Measurements from ENCODE around the gene TPD52L1. TPM values are rescaled to one million over a fixed set of nuclear protein-coding genes. Genes with fewer than 3 reads are reported as not detected.
"Not testable (repeated sequence)": the region's sequence is repeated elsewhere in the genome, so short reads cannot be mapped to it uniquely, and the experiment has no call there.

TPD52L1 gene
- total and polyA plus RNA-seq, 9 donors: 31.9 to 71.0 (median 41.7) TPM

DNA sequence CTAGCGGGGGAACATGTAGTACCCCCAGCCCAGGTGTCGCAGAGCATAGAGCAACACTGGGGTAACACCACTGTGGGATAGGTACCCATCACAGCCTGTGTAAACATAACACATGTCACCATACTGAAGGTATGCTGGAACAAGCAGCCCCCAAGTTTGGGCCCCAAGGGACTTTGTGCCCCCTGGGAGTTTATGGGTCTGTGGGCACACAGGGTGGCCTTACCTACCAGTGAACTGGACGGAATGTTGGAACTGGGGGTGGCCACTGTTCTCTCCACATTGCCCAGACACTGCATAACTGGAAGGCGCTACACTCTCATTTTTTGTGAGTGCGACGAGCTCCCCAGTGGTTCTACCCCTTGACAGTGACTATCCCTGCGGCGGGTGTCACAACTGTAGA, 119.7 kb downstream of the TPD52L1 start:
- no peak for DNase-seq
- Histone ChIP-seq H3K27me3 (ENCODE audit: control insufficient read depth, insufficient read depth, low read length) (no peaks in the 10 kb centered on the region), H3K36me3 (ENCODE audit: control insufficient read depth, insufficient read depth, low read length) (peaks cover 57% of the 10 kb centered on the region), H3K4me3 (ENCODE audit: low read length) (no peak overlapping the region), H3K9me3 (replicated peaks; ENCODE audit: control insufficient read depth, low read depth, low read length) (peaks cover 2% of the 10 kb centered on the region), H3K4me1 (ENCODE audit: control insufficient read depth, insufficient read depth, low read length) (no peaks in the 10 kb centered on the region), H3K27ac (ENCODE audit: low read length) (no peak overlapping the region)
- WGBS (ENCODE audit: insufficient coverage): 92% methylated on average over 6 of the region's 8 CpGs

DNA sequence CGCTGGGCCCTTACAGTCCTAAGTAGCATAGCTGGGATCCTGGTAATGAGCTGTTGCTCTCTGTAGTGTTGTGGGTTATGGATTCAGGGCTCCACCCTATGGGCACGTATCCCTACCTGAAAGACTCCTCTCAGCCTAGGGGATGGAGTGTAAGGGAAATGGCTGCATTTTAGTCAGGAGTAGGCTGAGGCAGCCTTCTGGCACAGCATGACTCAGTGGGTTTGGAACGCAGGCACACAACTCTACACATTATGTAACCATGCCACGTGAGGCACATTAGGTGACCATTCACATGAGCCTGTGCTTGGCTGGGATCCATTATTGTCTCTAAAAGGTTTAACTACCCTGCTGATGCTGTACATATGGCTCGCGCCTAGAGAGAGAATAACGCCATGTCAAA, 120.4 kb downstream of the TPD52L1 start:
- no peak overlapping the region for H3K27ac ChIP-seq (ENCODE audit: low read length)
- 91% methylated on average over 5 of the region's 7 CpGs for WGBS (ENCODE audit: insufficient coverage)
- no peaks in the 10 kb centered on the region for H3K4me1 ChIP-seq (ENCODE audit: control insufficient read depth, insufficient read depth, low read length)
- no peak overlapping the region for H3K4me3 ChIP-seq (ENCODE audit: low read length)
- peaks cover 2% of the 10 kb centered on the region for H3K9me3 ChIP-seq (replicated peaks; ENCODE audit: control insufficient read depth, low read depth, low read length)
- H3K36me3 ChIP-seq (ENCODE audit: control insufficient read depth, insufficient read depth, low read length): peaks cover 57% of the 10 kb centered on the region
- H3K27me3 ChIP-seq (ENCODE audit: control insufficient read depth, insufficient read depth, low read length): no peaks in the 10 kb centered on the region
- no peak for DNase-seq

GRCh38 chr6:125274935-125275334, 121.4 kb downstream of the TPD52L1 start:
- H3K4me3 ChIP-seq (ENCODE audit: low read length): no peak overlapping the region
- no peaks in the 10 kb centered on the region for H3K27me3 ChIP-seq (ENCODE audit: control insufficient read depth, insufficient read depth, low read length)
- H3K27ac ChIP-seq (ENCODE audit: low read length): no peak overlapping the region
- H3K4me1 ChIP-seq (ENCODE audit: control insufficient read depth, insufficient read depth, low read length): no peaks in the 10 kb centered on the region
- H3K9me3 ChIP-seq (replicated peaks; ENCODE audit: control insufficient read depth, low read depth, low read length): peaks cover 2% of the 10 kb centered on the region
- H3K36me3 ChIP-seq (ENCODE audit: control insufficient read depth, insufficient read depth, low read length): peaks cover 57% of the 10 kb centered on the region
- 83% methylated on average over 1 of the region's 3 CpGs for WGBS (ENCODE audit: insufficient coverage)
- DNase-seq: no peak

GRCh38 chr6:125275779-125276178, 122.2 kb downstream of the TPD52L1 start:
- no peaks in the 10 kb centered on the region for H3K27me3 ChIP-seq (ENCODE audit: control insufficient read depth, insufficient read depth, low read length)
- no peak overlapping the region for H3K27ac ChIP-seq (ENCODE audit: low read length)
- no peak for DNase-seq
- no CpG with 5 or more reads among the region's 3 CpGs for WGBS (ENCODE audit: insufficient coverage)
- no peaks in the 10 kb centered on the region for H3K4me1 ChIP-seq (ENCODE audit: control insufficient read depth, insufficient read depth, low read length)
- H3K4me3 ChIP-seq (ENCODE audit: low read length): no peak overlapping the region
- peaks cover 5% of the 10 kb centered on the region for H3K9me3 ChIP-seq (replicated peaks; ENCODE audit: control insufficient read depth, low read depth, low read length)
- H3K36me3 ChIP-seq (ENCODE audit: control insufficient read depth, insufficient read depth, low read length): peaks cover 59% of the 10 kb centered on the region

DNA sequence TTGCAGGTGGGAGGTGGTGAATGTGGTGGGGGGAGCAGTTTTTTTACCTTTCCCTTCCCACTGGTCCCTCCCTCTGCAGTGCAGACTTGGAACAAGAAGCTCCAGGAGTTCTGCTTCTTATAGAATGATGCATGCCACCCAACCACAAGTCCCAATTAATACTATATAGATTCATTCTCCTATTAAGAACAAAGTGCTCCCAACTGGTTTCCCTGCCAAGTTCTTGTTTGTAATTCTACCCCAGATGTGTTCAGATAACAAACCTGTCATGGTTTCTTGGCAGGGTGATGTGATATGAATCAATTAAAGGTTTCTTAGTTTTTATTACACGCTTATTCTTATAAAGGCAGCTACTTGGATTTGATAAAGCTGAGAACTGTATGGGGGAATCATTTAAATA, 124.3 kb downstream of the TPD52L1 start:
- Histone ChIP-seq H3K9me3 (replicated peaks; ENCODE audit: control insufficient read depth, low read depth, low read length) (peaks cover 12% of the 10 kb centered on the region), H3K36me3 (ENCODE audit: control insufficient read depth, insufficient read depth, low read length) (peaks cover 40% of the 10 kb centered on the region), H3K27ac (ENCODE audit: low read length) (no peak overlapping the region), H3K27me3 (ENCODE audit: control insufficient read depth, insufficient read depth, low read length) (no peaks in the 10 kb centered on the region), H3K4me1 (ENCODE audit: control insufficient read depth, insufficient read depth, low read length) (no peaks in the 10 kb centered on the region), H3K4me3 (ENCODE audit: low read length) (no peak overlapping the region)
- no peak for DNase-seq
- WGBS (ENCODE audit: insufficient coverage): no CpG with 5 or more reads among the region's 1 CpG

DNA sequence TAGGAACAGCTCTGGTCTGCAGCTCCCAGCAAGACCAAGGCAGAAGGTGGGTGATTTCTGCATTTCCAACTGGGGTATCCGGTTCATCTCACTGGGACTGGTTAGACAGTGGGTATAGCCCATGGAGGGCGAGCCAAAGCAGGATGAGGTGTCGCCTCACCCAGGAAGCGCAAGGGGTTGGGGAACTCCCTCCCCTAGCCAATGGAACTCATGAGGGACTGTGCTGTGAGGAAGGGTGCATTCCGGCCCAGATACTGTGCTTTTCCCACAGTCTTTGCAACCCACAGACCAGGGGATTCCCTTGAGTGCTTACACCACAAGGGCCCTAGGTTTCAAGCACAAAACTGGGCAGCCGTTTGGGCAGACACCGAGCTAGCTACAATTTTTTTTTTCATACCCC, 126.4 kb downstream of the TPD52L1 start:
- no peaks in the 10 kb centered on the region for H3K4me1 ChIP-seq (ENCODE audit: control insufficient read depth, insufficient read depth, low read length)
- H3K27me3 ChIP-seq (ENCODE audit: control insufficient read depth, insufficient read depth, low read length): no peaks in the 10 kb centered on the region
- peaks cover 14% of the 10 kb centered on the region for H3K9me3 ChIP-seq (replicated peaks; ENCODE audit: control insufficient read depth, low read depth, low read length)
- peaks cover 24% of the 10 kb centered on the region for H3K36me3 ChIP-seq (ENCODE audit: control insufficient read depth, insufficient read depth, low read length)
- H3K4me3 ChIP-seq (ENCODE audit: low read length): no peak overlapping the region
- no peak overlapping the region for H3K27ac ChIP-seq (ENCODE audit: low read length)
- WGBS (ENCODE audit: insufficient coverage): 100% methylated on average over 2 of the region's 7 CpGs
- DNase-seq: no peak

- WGBS (ENCODE audit: insufficient coverage): 98% methylated on average over 6 of the region's 11 CpGs
- H3K36me3 ChIP-seq (ENCODE audit: control insufficient read depth, insufficient read depth, low read length): peaks cover 22% of the 10 kb centered on the region
Measured at GRCh38 chr6:125280370-125281035, 126.9 kb downstream of the TPD52L1 start.

GRCh38 chr6:125282470-125282869, 128.9 kb downstream of the TPD52L1 start:
- H3K27ac ChIP-seq (ENCODE audit: low read length); H3K4me3 ChIP-seq (ENCODE audit: low read length); DNase-seq; H3K4me1 ChIP-seq (ENCODE audit: control insufficient read depth, insufficient read depth, low read length); H3K27me3 ChIP-seq (ENCODE audit: control insufficient read depth, insufficient read depth, low read length): not testable (repeated sequence)
- H3K36me3 ChIP-seq (ENCODE audit: control insufficient read depth, insufficient read depth, low read length): peaks cover 18% of the 10 kb centered on the region
- no CpG with 5 or more reads among the region's 3 CpGs for WGBS (ENCODE audit: insufficient coverage)
- peaks cover 16% of the 10 kb centered on the region for H3K9me3 ChIP-seq (replicated peaks; ENCODE audit: control insufficient read depth, low read depth, low read length)

More at GRCh38 chr6:125280370-125281035, 126.9 kb downstream of the TPD52L1 start:
- not testable (repeated sequence) for H3K4me1 ChIP-seq (ENCODE audit: control insufficient read depth, insufficient read depth, low read length); H3K27ac ChIP-seq (ENCODE audit: low read length); H3K4me3 ChIP-seq (ENCODE audit: low read length); DNase-seq; H3K27me3 ChIP-seq (ENCODE audit: control insufficient read depth, insufficient read depth, low read length)
- peaks cover 14% of the 10 kb centered on the region for H3K9me3 ChIP-seq (replicated peaks; ENCODE audit: control insufficient read depth, low read depth, low read length)

GRCh38 chr6:125285353-125285752, 131.8 kb downstream of the TPD52L1 start:
- H3K36me3 ChIP-seq (ENCODE audit: control insufficient read depth, insufficient read depth, low read length): peaks cover 24% of the 10 kb centered on the region
- WGBS (ENCODE audit: insufficient coverage): 100% methylated on average over 1 of the region's 1 CpG
- H3K27ac ChIP-seq (ENCODE audit: low read length): no peak overlapping the region

DNA sequence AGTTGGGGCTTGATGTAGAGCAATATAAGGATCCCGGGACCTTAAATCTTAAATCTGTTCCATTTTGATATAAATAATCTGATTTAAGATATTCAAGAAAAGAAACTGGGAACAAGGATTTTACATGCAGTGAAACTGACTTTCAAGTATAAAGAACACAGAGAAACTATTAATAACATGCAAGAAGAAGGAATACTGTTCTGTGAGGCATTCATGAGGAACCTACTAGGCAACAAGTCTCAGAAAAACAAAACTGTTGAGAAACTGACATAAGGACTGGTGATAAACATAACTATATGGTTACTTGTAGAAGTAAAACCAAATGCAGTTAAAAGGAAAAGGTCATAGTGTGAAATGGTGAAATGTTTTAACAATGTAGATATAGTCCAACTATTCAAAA, 132.4 kb downstream of the TPD52L1 start:
- H3K27me3 ChIP-seq (ENCODE audit: control insufficient read depth, insufficient read depth, low read length): no peaks in the 10 kb centered on the region
- peaks cover 21% of the 10 kb centered on the region for H3K36me3 ChIP-seq (ENCODE audit: control insufficient read depth, insufficient read depth, low read length)
- no CpG with 5 or more reads among the region's 1 CpG for WGBS (ENCODE audit: insufficient coverage)
- no peak overlapping the region for H3K27ac ChIP-seq (ENCODE audit: low read length)
- no peak overlapping the region for H3K4me3 ChIP-seq (ENCODE audit: low read length)
- DNase-seq: no peak
- peaks cover 15% of the 10 kb centered on the region for H3K9me3 ChIP-seq (replicated peaks; ENCODE audit: control insufficient read depth, low read depth, low read length)
- no peaks in the 10 kb centered on the region for H3K4me1 ChIP-seq (ENCODE audit: control insufficient read depth, insufficient read depth, low read length)

More at GRCh38 chr6:125285353-125285752, 131.8 kb downstream of the TPD52L1 start:
- Histone ChIP-seq H3K4me1 (ENCODE audit: control insufficient read depth, insufficient read depth, low read length) (no peaks in the 10 kb centered on the region), H3K9me3 (replicated peaks; ENCODE audit: control insufficient read depth, low read depth, low read length) (peaks cover 20% of the 10 kb centered on the region), H3K27me3 (ENCODE audit: control insufficient read depth, insufficient read depth, low read length) (no peaks in the 10 kb centered on the region), H3K4me3 (ENCODE audit: low read length) (no peak overlapping the region)
- no peak for DNase-seq

DNA sequence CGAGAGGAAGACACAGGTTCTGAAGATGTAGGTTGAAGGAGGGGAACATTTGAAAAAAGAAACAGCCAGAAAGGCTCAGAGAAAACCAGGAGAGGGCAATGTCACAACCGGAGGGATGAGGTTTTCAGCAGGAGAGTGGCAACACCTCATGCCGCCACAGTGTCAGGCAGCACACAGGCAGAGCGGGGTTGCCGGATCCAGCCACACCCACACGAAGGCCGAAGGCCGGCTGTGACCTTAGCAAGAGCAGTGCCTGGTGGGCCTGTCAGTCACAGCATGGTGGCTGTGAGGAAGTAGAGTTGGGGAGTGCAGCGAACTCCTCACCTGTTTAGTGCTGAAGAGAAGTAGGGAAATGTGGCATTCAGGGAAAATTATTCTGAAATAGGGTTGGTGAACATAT, 134.1 kb downstream of the TPD52L1 start:
- no peak for DNase-seq
- H3K27me3 ChIP-seq (ENCODE audit: control insufficient read depth, insufficient read depth, low read length): no peaks in the 10 kb centered on the region
- 97% methylated on average over 9 of the region's 9 CpGs for WGBS (ENCODE audit: insufficient coverage)
- H3K9me3 ChIP-seq (replicated peaks; ENCODE audit: control insufficient read depth, low read depth, low read length): peaks cover 7% of the 10 kb centered on the region
- H3K36me3 ChIP-seq (ENCODE audit: control insufficient read depth, insufficient read depth, low read length): peaks cover 34% of the 10 kb centered on the region
- H3K27ac ChIP-seq (ENCODE audit: low read length): no peak overlapping the region
- H3K4me1 ChIP-seq (ENCODE audit: control insufficient read depth, insufficient read depth, low read length): no peaks in the 10 kb centered on the region
- H3K4me3 ChIP-seq (ENCODE audit: low read length): no peak overlapping the region
